HepG2 (cell line): ENCODE data around the gene LTK. TPM values are rescaled to one million over a fixed set of nuclear protein-coding genes. Genes with fewer than 3 reads are reported as not detected.

Experiments
- ATAC-seq: fragments of 200-7000 bp; cut with Tn5 transposase; 3 replicates; pipeline ENCODE4 v1.9.1; 2020; ENCODE audit warnings: mild to moderate bottlenecking, moderate library complexity
- BruUV-seq: library from RNA; stranded (reverse); fragments of 400-500 nt; replicated peaks from 2 replicates; lab custom pipeline; 2021; lab: Mats Ljungman, UMichigan
- CTCF ChIA-PET: fragments of 300-600 bp; formaldehyde crosslinking; extraction: SDS; loops from one replicate; lab custom pipeline; 2021; ENCODE audit warnings: low total read pairs, inconsistent platforms, low intra/inter-chr PET ratio; lab: Yijun Ruan, JAX
- POLR2A ChIA-PET: fragments of 350-600 bp; sonication (Branson Sonifier 250); formaldehyde crosslinking; loops from one replicate; lab custom pipeline; 2020; ENCODE audit warnings: antibody characterized with exemption, inconsistent platforms; lab: Yijun Ruan, JAX
- DNase-seq: peaks from one replicate; pipeline ENCODE4 v3.0.0-alpha.2; 2015; ENCODE audit warnings: low spot score
- FAIRE-seq: peaks from 3 replicates; lab custom pipeline; 2011; peaks lifted over from hg19 to GRCh38; lab: Jason Lieb, UNC
- H2AFZ ChIP-seq: one replicate; pipeline ENCODE4 v1.6.1; 2011; ENCODE audit warnings: low read length, inconsistent platforms
- H3K27ac ChIP-seq: fragments of 300-600 bp; 3 replicates; pipeline ENCODE4 v1.8.0; 2011; ENCODE audit warnings: mixed run types, mild to moderate bottlenecking, mixed read lengths, low read length, inconsistent platforms; ENCODE audit not compliant: insufficient read depth; ENCODE audit errors: extremely low read length
- H3K27me3 ChIP-seq, 2 experiments: fragments of 200-600 bp in 1 of 2; 2 replicates in 1 of 2; 3 replicates in 1 of 2; pipeline versions ENCODE4 v1.6.0 to v1.8.0; 2011; ENCODE audit warnings: low read length in 2 of 2, mild to moderate bottlenecking in 2 of 2, moderate library complexity in 2 of 2, inconsistent platforms in 1 of 2; ENCODE audit not compliant: insufficient read depth in 2 of 2, control insufficient read depth in 1 of 2
- H3K36me3 ChIP-seq, 2 experiments: fragments of 200-600 bp in 1 of 2; replicated peaks in 1 of 2; 2 replicates in 1 of 2; 3 replicates in 1 of 2; pipeline versions ENCODE4 v1.5.1 to v1.8.0; 2011; ENCODE audit warnings: low read length in 2 of 2, inconsistent platforms in 1 of 2; ENCODE audit not compliant: insufficient read depth in 2 of 2, control insufficient read depth in 1 of 2
- H3K4me1 ChIP-seq: 2 replicates; pipeline ENCODE4 v1.5.1; 2012; ENCODE audit warnings: low read length, inconsistent platforms; ENCODE audit not compliant: insufficient read depth
- H3K4me2 ChIP-seq: 2 replicates; pipeline ENCODE4 v1.6.0; 2011; ENCODE audit warnings: low read depth, low read length, inconsistent platforms
- H3K4me3 ChIP-seq, 3 experiments: fragments of 200-600 bp in 1 of 3; sonication (generic), shearing (Covaris generic) in 1 of 3; replicated peaks in 1 of 3; 2 replicates each; pipeline ENCODE4 v1.5.1; 2011 to 2016; ENCODE audit warnings: low read length in 3 of 3, inconsistent platforms in 2 of 3, low read depth in 2 of 3, mild to moderate bottlenecking in 2 of 3, control low read depth in 1 of 3, mixed read lengths in 1 of 3; ENCODE audit not compliant: insufficient read depth in 1 of 3
- H3K79me2 ChIP-seq: one replicate; pipeline ENCODE4 v1.6.1; 2011; ENCODE audit warnings: low read length, inconsistent platforms; ENCODE audit not compliant: insufficient read depth
- H3K9ac ChIP-seq: 2 replicates; pipeline ENCODE4 v1.6.0; 2011; ENCODE audit warnings: mild to moderate bottlenecking, low read depth, low read length, inconsistent platforms; ENCODE audit not compliant: insufficient read depth
- H3K9me3 ChIP-seq: 2 replicates; pipeline ENCODE4 v1.5.1; 2012; ENCODE audit warnings: mild to moderate bottlenecking, low read length
- H4K20me1 ChIP-seq: 2 replicates; pipeline ENCODE4 v1.6.0; 2011; ENCODE audit warnings: inconsistent platforms, mild to moderate bottlenecking, low read length, moderate library complexity; ENCODE audit not compliant: insufficient read depth
- BCL6 ChIP-seq: IDR thresholded peaks from 2 replicates; pipeline ENCODE4 v1.6.1; 2016; ENCODE audit warnings: missing genetic modification reagents, missing compliant biosample characterization
- MIER3 ChIP-seq: IDR thresholded peaks from 2 replicates; pipeline ENCODE4 v1.6.1; 2016; ENCODE audit warnings: missing compliant biosample characterization, borderline replicate concordance
- PRDM15 ChIP-seq: sonication (generic); formaldehyde crosslinking; IDR thresholded peaks from 2 replicates; pipeline ENCODE4 v1.4.0; 2020; ENCODE audit warnings: missing genetic modification reagents
- SMAD1 ChIP-seq: sonication (generic); formaldehyde crosslinking; IDR thresholded peaks from 2 replicates; pipeline ENCODE4 v1.4.0; 2020; ENCODE audit warnings: missing genetic modification reagents, low read depth, mild to moderate bottlenecking, borderline replicate concordance
- SMARCC2 ChIP-seq: fragments of 450-650 bp; IDR thresholded peaks from 2 replicates; pipeline ENCODE4 v1.6.1; 2017; ENCODE audit warnings: antibody characterized with exemption, mild to moderate bottlenecking
- TERF1 ChIP-seq: sonication (generic); formaldehyde crosslinking; IDR thresholded peaks from 2 replicates; pipeline ENCODE4 v1.8.0; 2022; ENCODE audit warnings: mild to moderate bottlenecking, missing genetic modification reagents, moderate library complexity
- ZNF337 ChIP-seq: sonication (generic); formaldehyde crosslinking; IDR thresholded peaks from 2 replicates; pipeline ENCODE4 v1.5.1; 2020; ENCODE audit warnings: missing genetic modification reagents, low read depth, mild to moderate bottlenecking, borderline replicate concordance
- ZNF691 ChIP-seq: sonication (generic); formaldehyde crosslinking; IDR thresholded peaks from 2 replicates; pipeline ENCODE4 v1.4.0; 2020; ENCODE audit warnings: missing genetic modification reagents, low read depth, mild to moderate bottlenecking, borderline replicate concordance
- ZNF773 ChIP-seq: sonication (generic); formaldehyde crosslinking; IDR thresholded peaks from 2 replicates; pipeline ENCODE4 v1.4.0; 2020; ENCODE audit warnings: missing genetic modification reagents, borderline replicate concordance
- WGBS: methylation state at CpG from one replicate; pipeline ENCODE4 v1.1.6; 2017; ENCODE audit warnings: low lambda C conversion rate; 5-methylcytosine and 5-hydroxymethylcytosine counted together
- in situ Hi-C: cut with HindIII; loops from 2 replicates; pipeline ENCODE4 v1.10.0; 2017; ENCODE audit warnings: low pct_unique_long_range_greater_than_20kb; ENCODE audit not compliant: extremely low pct_ligation_motif_present
- intact Hi-C: fragments of 100-400 bp; cut with micrococcal nuclease; formaldehyde crosslinking; loops from one replicate; pipeline ENCODE4 v1.10.0; 2022; ENCODE audit not compliant: unreplicated experiment
- polyA plus RNA-seq, 8 experiments: library from polyadenylated mRNA; depleted of rRNA in 3 of 8; stranded (reverse) in 7 of 8; unstranded in 1 of 8; fragments of >200 nt; fragmentation: Illumina TruSeq in 4 of 8; extraction: Trizol in 4 of 8; gene quantifications; 2 replicates each; pipeline versions ENCODE4 v1.2.1 to v1.2.3, GENCODE V29; 2011 to 2016; ENCODE audit warnings: low read depth in 4 of 8, missing spikeins in 1 of 8, mixed read lengths in 1 of 8; ENCODE audit not compliant: insufficient read depth in 1 of 8
- total RNA-seq, 5 experiments: library from RNA; depleted of rRNA; stranded (reverse); fragments of >200 nt; fragmentation: Illumina TruSeq; extraction: Trizol; gene quantifications; 2 replicates each; pipeline ENCODE4 v1.2.3, GENCODE V29; 2016; ENCODE audit warnings: low read depth in 1 of 5
- TF ChIP-seq, protein P1 (sequence below): sonication (generic); formaldehyde crosslinking; IDR thresholded peaks from 2 replicates; pipeline ENCODE4 v1.4.0; 2020; ENCODE audit warnings: missing genetic modification reagents, mild to moderate bottlenecking, borderline replicate concordance
- TF ChIP-seq, protein P2 (sequence below): sonication (generic); formaldehyde crosslinking; IDR thresholded peaks from 2 replicates; pipeline ENCODE4 v1.8.0; 2022; ENCODE audit warnings: missing genetic modification reagents, mild to moderate bottlenecking, moderate library complexity, borderline replicate concordance

Gene LTK
- total and polyA plus RNA-seq, 2 of the 13 experiments (the other 11 are each of a cell fraction or from before 2014, with no cell fraction given) = 0.01 TPM; not detected in 1

GRCh38 chr15:41474941-41475340 is 38.7 kb downstream of the LTK start:
- no peaks in the 10 kb centered on the region for H3K27me3 ChIP-seq
- no peak overlapping the region for H3K4me3 ChIP-seq
- H2AFZ ChIP-seq = no peak overlapping the region
- no peak for ATAC-seq
- DNase-seq = no peak
- H3K27ac ChIP-seq = no peak overlapping the region
- H3K9ac ChIP-seq = no peak overlapping the region
- BruUV-seq = no TSS peak
- no peak for FAIRE-seq
- WGBS = 96% methylated on average over 2 of the region's 2 CpGs
- no peaks in the 10 kb centered on the region for H4K20me1 ChIP-seq
- in situ Hi-C loops = no loop called here
- ChIA-PET CTCF (no interaction called here), POLR2A (interaction anchor here (4.6 kb wide), 1 partner anchor 18 kb away, joined by 15 read pairs; the partner anchor contains the start of gene ITPKA)
- no peaks in the 10 kb centered on the region for H3K79me2 ChIP-seq
- no peaks in the 10 kb centered on the region for H3K9me3 ChIP-seq
- H3K4me1 ChIP-seq = peaks cover 7% of the 10 kb centered on the region; the same call in 1 of the 2 replicates
- intact Hi-C loops = no loop called here
- peaks cover 28 to 65% of the 10 kb centered on the region in 2 experiments for H3K36me3 ChIP-seq
- no peak overlapping the region for H3K4me2 ChIP-seq
- TF ChIP-seq, protein P1, sequence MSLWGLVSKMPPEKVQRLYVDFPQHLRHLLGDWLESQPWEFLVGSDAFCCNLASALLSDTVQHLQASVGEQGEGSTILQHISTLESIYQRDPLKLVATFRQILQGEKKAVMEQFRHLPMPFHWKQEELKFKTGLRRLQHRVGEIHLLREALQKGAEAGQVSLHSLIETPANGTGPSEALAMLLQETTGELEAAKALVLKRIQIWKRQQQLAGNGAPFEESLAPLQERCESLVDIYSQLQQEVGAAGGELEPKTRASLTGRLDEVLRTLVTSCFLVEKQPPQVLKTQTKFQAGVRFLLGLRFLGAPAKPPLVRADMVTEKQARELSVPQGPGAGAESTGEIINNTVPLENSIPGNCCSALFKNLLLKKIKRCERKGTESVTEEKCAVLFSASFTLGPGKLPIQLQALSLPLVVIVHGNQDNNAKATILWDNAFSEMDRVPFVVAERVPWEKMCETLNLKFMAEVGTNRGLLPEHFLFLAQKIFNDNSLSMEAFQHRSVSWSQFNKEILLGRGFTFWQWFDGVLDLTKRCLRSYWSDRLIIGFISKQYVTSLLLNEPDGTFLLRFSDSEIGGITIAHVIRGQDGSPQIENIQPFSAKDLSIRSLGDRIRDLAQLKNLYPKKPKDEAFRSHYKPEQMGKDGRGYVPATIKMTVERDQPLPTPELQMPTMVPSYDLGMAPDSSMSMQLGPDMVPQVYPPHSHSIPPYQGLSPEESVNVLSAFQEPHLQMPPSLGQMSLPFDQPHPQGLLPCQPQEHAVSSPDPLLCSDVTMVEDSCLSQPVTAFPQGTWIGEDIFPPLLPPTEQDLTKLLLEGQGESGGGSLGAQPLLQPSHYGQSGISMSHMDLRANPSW (CRISPR knock-in tag) = no peak
- no peak for TF ChIP-seq TERF1 (CRISPR knock-in tag)
- no peak for TF ChIP-seq PRDM15 (CRISPR knock-in tag)
- no peak for TF ChIP-seq ZNF773 (CRISPR knock-in tag)
- no peak for TF ChIP-seq MIER3 (CRISPR knock-in tag)
- no peak for TF ChIP-seq SMARCC2
- TF ChIP-seq ZNF691 (CRISPR knock-in tag) = no peak
- TF ChIP-seq ZNF337 (CRISPR knock-in tag) = no peak
- TF ChIP-seq, protein P2, sequence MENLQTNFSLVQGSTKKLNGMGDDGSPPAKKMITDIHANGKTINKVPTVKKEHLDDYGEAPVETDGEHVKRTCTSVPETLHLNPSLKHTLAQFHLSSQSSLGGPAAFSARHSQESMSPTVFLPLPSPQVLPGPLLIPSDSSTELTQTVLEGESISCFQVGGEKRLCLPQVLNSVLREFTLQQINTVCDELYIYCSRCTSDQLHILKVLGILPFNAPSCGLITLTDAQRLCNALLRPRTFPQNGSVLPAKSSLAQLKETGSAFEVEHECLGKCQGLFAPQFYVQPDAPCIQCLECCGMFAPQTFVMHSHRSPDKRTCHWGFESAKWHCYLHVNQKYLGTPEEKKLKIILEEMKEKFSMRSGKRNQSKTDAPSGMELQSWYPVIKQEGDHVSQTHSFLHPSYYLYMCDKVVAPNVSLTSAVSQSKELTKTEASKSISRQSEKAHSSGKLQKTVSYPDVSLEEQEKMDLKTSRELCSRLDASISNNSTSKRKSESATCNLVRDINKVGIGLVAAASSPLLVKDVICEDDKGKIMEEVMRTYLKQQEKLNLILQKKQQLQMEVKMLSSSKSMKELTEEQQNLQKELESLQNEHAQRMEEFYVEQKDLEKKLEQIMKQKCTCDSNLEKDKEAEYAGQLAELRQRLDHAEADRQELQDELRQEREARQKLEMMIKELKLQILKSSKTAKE = no peak
- TF ChIP-seq SMAD1 = no peak
- TF ChIP-seq BCL6 (CRISPR knock-in tag) = no peak
